GM23248 (cell line): ENCODE data around the gene RXRA. TPM values are rescaled to one million over a fixed set of nuclear protein-coding genes. Genes with fewer than 3 reads are reported as not detected.

Experiments
- DNase-seq: peaks from one replicate; pipeline ENCODE4 v3.0.0-alpha.2; 2015
- H2AFZ ChIP-seq: fragments of 200-600 bp; sonication (generic); 2 replicates; pipeline ENCODE4 v1.6.1; 2016; ENCODE audit warnings: antibody characterized with exemption
- H3F3A ChIP-seq: fragments of 200-600 bp; sonication (generic); 2 replicates; pipeline ENCODE4 v1.6.1; 2016; ENCODE audit warnings: mild to moderate bottlenecking, antibody characterized with exemption, mixed run types; ENCODE audit not compliant: insufficient read depth
- H3K27ac ChIP-seq: fragments of 200-600 bp; sonication (generic); 2 replicates; pipeline ENCODE4 v1.5.1; 2016; ENCODE audit warnings: mild to moderate bottlenecking
- H3K27me3 ChIP-seq: fragments of 200-600 bp; sonication (generic); replicated peaks from 2 replicates; pipeline ENCODE4 v1.6.1; 2016; ENCODE audit warnings: mild to moderate bottlenecking; ENCODE audit not compliant: insufficient read depth
- H3K36me3 ChIP-seq: fragments of 200-600 bp; sonication (generic); 2 replicates; pipeline ENCODE4 v1.6.1; 2016; ENCODE audit warnings: low read depth, mild to moderate bottlenecking
- H3K4me1 ChIP-seq: fragments of 200-600 bp; sonication (generic); 2 replicates; pipeline ENCODE4 v1.6.1; 2016; ENCODE audit warnings: mild to moderate bottlenecking; ENCODE audit not compliant: insufficient read depth
- H3K4me2 ChIP-seq: fragments of 200-600 bp; sonication (generic); one replicate; pipeline ENCODE4 v1.6.1; 2016; ENCODE audit warnings: mild to moderate bottlenecking; ENCODE audit not compliant: unreplicated experiment
- H3K4me3 ChIP-seq: fragments of 200-600 bp; sonication (generic); 2 replicates; pipeline ENCODE4 v1.5.1; 2016; ENCODE audit warnings: mild to moderate bottlenecking
- H3K79me2 ChIP-seq: fragments of 200-600 bp; sonication (generic); 2 replicates; pipeline ENCODE4 v1.6.1; 2016; ENCODE audit warnings: mild to moderate bottlenecking; ENCODE audit not compliant: insufficient read depth
- H3K9ac ChIP-seq: fragments of 200-600 bp; sonication (generic); 2 replicates; pipeline ENCODE4 v1.6.1; 2016; ENCODE audit warnings: mild to moderate bottlenecking
- H3K9me2 ChIP-seq: fragments of 200-600 bp; sonication (generic); 2 replicates; pipeline ENCODE4 v1.6.1; 2016; ENCODE audit warnings: mixed run types, mild to moderate bottlenecking, moderate library complexity; ENCODE audit not compliant: insufficient read depth
- H3K9me3 ChIP-seq: fragments of 200-600 bp; sonication (generic); one replicate; pipeline ENCODE4 v1.6.1; 2017; ENCODE audit warnings: low read depth
- H4K20me1 ChIP-seq: fragments of 200-600 bp; sonication (generic); 2 replicates; pipeline ENCODE4 v1.6.0; 2016; ENCODE audit not compliant: insufficient read depth
- EZH2 ChIP-seq: fragments of 200-600 bp; sonication (generic); IDR thresholded peaks from 2 replicates; pipeline ENCODE4 v1.6.1; 2018; ENCODE audit warnings: antibody characterized with exemption, mild to moderate bottlenecking; ENCODE audit not compliant: insufficient read depth, poor library complexity, severe bottlenecking
- EZH2phosphoT487 ChIP-seq: fragments of 200-600 bp; sonication (generic); IDR thresholded peaks from 2 replicates; pipeline ENCODE4 v1.6.1; 2018; ENCODE audit warnings: antibody characterized with exemption, moderate library complexity, mild to moderate bottlenecking, low read depth; ENCODE audit not compliant: insufficient read depth
- WGBS, 2 experiments: methylation state at CpG; one replicate each; pipeline ENCODE4 v1.1.6; 2015 to 2017; ENCODE audit warnings: low lambda C conversion rate in 2 of 2, low coverage in 1 of 2; ENCODE audit errors: missing lambda C conversion rate in 2 of 2; 5-methylcytosine and 5-hydroxymethylcytosine counted together
- in situ Hi-C: fragments of 300-500 bp; cut with MboI; formaldehyde crosslinking; loops from 2 replicates; pipeline ENCODE4 v1.15.0; 2020
- polyA plus RNA-seq: library from polyadenylated mRNA; unstranded; fragments of >200 nt; fragmentation: Nextera tagmentation; extraction: Ambion mirVana; gene quantifications from 2 replicates; pipeline ENCODE4 v1.2.1, GENCODE V29; 2016
- total RNA-seq: library from RNA; depleted of rRNA; stranded (reverse); fragments of >200 nt; shearing (Covaris generic); gene quantifications from 2 replicates; pipeline ENCODE4 v1.2.3, GENCODE V29; 2014

RXRA gene
- total and polyA plus RNA-seq, 2 experiments from 2014 or later = 3.9 to 34.8 TPM

DNA sequence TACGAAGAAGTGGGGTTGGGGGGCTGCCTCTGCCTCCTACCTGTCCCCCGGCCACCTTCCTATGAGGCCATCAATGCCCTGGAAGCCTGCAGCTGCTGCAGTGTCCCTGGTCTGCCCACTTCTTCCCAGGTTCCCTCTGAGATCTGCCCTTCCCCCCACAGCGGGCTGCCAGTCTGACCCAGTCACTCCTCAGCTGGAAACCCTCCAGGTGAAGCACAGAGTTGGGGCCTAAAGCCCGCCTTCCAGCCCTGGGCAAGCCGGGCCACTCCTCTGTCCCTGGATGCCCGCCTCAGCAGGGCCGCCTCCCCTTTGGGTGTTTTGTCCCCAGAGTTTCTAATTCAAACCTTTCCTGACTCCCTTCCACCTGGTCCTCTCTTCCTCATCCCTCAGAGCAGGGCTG lies 137.0 kb downstream of the RXRA start:
- no peak overlapping the region for H3K4me2 ChIP-seq
- no peaks in the 10 kb centered on the region for H4K20me1 ChIP-seq
- no peaks in the 10 kb centered on the region for H3K36me3 ChIP-seq
- no peak overlapping the region for H3K27ac ChIP-seq
- no peaks in the 10 kb centered on the region for H3K79me2 ChIP-seq
- in situ Hi-C loops = loop anchor here (25.0 kb wide), 1 partner anchor 199 kb away; no protein-coding TSS in a partner anchor
- no peaks in the 10 kb centered on the region for H3K9me2 ChIP-seq
- no peaks in the 10 kb centered on the region for H3K27me3 ChIP-seq
- H3F3A ChIP-seq = no peaks in the 10 kb centered on the region
- DNase-seq = no peak
- H3K9ac ChIP-seq = no peak overlapping the region
- H3K9me3 ChIP-seq = no peaks in the 10 kb centered on the region
- H3K4me3 ChIP-seq = no peak overlapping the region
- TF ChIP-seq EZH2 = no peak
- TF ChIP-seq EZH2phosphoT487 = no peak
- 88 to 91% methylated on average over 7 of the region's 7 CpGs for WGBS, 2 experiments
- peaks cover 5% of the 10 kb centered on the region; the same call in 1 of the 2 replicates for H3K4me1 ChIP-seq
- H2AFZ ChIP-seq = no peak overlapping the region

DNA sequence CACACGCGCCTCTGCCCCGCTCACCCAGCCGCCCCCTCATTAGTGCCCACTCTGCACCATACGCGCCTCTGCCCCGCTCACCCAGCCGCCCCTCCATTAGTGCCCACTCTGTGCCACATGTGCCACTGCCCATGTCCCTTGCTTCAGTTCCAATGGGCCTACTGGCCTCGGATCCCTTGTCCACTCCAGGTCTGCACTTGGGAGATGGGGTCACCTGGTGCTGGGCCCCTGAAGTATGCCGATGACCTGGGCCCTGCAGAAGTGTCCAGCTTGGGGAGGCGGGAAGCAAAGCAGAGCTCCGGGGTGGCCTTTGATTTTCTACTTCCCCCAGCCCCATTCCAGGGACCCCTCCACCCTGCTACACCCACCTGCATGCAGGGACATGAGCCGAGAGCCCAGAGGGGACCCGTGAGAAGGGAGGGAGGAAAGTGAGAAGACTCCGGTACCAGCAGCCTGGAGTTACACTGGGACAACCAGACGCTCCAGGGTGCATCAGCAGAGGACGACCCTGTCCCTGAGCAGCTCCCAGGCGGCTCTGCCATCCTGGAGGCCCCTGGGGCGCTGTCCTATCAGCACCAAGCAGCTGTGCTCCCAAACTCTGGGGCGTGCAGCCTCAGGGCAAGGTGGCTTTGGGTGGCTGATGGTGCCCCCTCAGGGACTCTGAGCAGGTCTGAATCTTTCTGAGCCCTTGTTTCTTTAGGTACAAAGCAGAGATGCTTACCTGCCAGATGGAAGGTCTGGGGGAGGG lies 140.8 kb downstream of the RXRA start:
- Histone ChIP-seq H3K9me3 (no peaks in the 10 kb centered on the region), H3K79me2 (no peaks in the 10 kb centered on the region), H3K4me2 (no peak overlapping the region), H3K4me3 (no peak overlapping the region), H3K4me1 (no peaks in the 10 kb centered on the region), H4K20me1 (no peaks in the 10 kb centered on the region), H3K36me3 (no peaks in the 10 kb centered on the region), H3K27me3 (no peaks in the 10 kb centered on the region), H3K9me2 (no peaks in the 10 kb centered on the region), H3K9ac (no peak overlapping the region), H2AFZ (no peak overlapping the region), H3K27ac (no peak overlapping the region), H3F3A (no peaks in the 10 kb centered on the region)
- in situ Hi-C loops = loop anchor here (25.0 kb wide), 1 partner anchor 195 kb away; no protein-coding TSS in a partner anchor
- WGBS, 2 experiments = 84 to 86% methylated on average over 16 to 20 of the region's 20 CpGs
- DNase-seq = peak; percentile 32
- TF ChIP-seq EZH2 (no peak), EZH2phosphoT487 (no peak)

DNA sequence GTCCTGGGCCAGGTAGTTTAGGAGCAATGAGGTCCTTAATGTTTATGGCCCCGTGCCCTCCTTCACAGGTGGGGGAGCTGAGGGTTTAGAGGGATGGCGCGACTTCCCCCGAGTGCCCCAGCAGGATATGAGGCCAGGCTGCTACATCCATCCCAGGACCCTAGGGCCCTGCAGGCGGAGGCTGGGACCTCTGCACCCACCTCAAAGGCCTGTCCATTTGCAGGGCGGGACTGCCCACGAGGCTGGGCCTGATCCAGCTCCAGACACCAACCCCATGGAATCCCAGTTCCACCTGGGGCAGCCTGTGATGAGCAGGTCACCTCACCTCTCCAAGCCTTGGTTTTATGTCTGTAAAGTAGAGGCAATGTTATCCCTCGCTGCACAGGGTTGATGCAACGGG lies 142.1 kb downstream of the RXRA start:
- H3K36me3 ChIP-seq = no peaks in the 10 kb centered on the region
- H3K4me2 ChIP-seq = no peak overlapping the region
- H3K9ac ChIP-seq = no peak overlapping the region
- 84 to 87% methylated on average over 9 of the region's 9 CpGs for WGBS, 2 experiments
- H3K4me3 ChIP-seq = no peak overlapping the region
- no peaks in the 10 kb centered on the region for H3F3A ChIP-seq
- TF ChIP-seq EZH2 = no peak
- no peak for TF ChIP-seq EZH2phosphoT487
- no peaks in the 10 kb centered on the region for H3K27me3 ChIP-seq
- no peaks in the 10 kb centered on the region for H3K9me3 ChIP-seq
- in situ Hi-C loops = loop anchor here (25.0 kb wide), 1 partner anchor 194 kb away; no protein-coding TSS in a partner anchor
- no peaks in the 10 kb centered on the region for H3K79me2 ChIP-seq
- H3K9me2 ChIP-seq = no peaks in the 10 kb centered on the region
- no peak overlapping the region for H2AFZ ChIP-seq
- no peaks in the 10 kb centered on the region for H4K20me1 ChIP-seq
- no peaks in the 10 kb centered on the region for H3K4me1 ChIP-seq
- no peak overlapping the region for H3K27ac ChIP-seq
- no peak for DNase-seq

DNA sequence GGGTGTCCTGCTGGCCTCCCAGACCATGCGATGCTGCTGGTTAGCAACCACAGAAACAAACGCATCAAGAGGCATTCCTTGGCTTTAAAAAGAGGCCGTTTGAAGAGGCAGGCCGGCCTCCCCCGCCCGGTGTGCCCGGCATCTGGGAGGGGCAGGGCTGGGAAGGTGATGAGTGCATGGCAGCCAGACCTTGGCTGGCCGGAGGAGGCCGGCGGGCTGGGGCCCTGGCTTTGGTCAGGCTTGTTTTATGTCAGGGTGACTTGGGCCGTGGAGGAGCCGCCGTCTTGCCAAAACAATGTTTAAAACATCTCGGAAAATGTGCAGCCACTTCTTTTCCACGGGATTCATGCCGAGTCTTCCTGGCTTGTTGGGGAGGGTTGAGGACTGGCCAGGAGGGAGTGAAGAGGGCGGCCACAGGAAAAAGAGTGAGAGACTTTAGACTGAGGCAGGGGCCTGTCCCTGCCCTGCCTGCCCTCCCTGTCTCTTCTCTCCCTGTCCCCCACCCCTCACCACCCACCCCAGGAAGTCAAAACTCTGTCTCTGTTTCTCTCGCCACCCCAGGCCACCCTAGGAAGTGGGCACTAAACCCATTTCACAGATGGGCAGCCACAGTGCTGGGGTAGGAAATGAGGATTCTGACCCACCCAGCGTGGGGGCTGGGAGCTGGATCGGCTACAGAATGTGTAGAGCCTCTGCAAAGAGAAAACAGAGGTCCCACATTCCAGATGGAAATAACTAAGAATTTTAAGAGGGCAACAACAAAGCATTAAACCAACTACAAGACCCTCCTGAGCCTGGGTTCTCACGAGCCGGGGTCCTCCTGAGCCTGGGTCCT lies 143.0 kb downstream of the RXRA start:
- H3K36me3 ChIP-seq = no peaks in the 10 kb centered on the region
- H3K9ac ChIP-seq = no peak overlapping the region
- H4K20me1 ChIP-seq = no peaks in the 10 kb centered on the region
- H3K9me2 ChIP-seq = no peaks in the 10 kb centered on the region
- peaks cover 5% of the 10 kb centered on the region for H3K4me1 ChIP-seq
- no peak overlapping the region for H3K4me2 ChIP-seq
- H3K27me3 ChIP-seq = no peaks in the 10 kb centered on the region
- H2AFZ ChIP-seq = no peak overlapping the region
- no peaks in the 10 kb centered on the region for H3K79me2 ChIP-seq
- no peaks in the 10 kb centered on the region for H3K9me3 ChIP-seq
- DNase-seq = peak; percentile 57
- in situ Hi-C loops = loop anchor here (25.0 kb wide), 1 partner anchor 193 kb away; no protein-coding TSS in a partner anchor
- H3K4me3 ChIP-seq = no peak overlapping the region
- H3F3A ChIP-seq = 0 out of 2 replicates have a peak, but pooled peaks cover 2% of the 10 kb centered on the region
- no peak overlapping the region for H3K27ac ChIP-seq
- TF ChIP-seq EZH2phosphoT487 (no peak), EZH2 (no peak)
- 32 to 35% methylated on average over 22 of the region's 22 CpGs for WGBS, 2 experiments
